ENCODE results near the gene TRIM69. TPM values are rescaled to one million over a fixed set of nuclear protein-coding genes. Genes with fewer than 3 reads are reported as not detected.
"Not testable (repeated sequence)": the region's sequence is repeated elsewhere in the genome, so short reads cannot be mapped to it uniquely, and the experiment has no call there.

The TRIM69 gene
- total and polyA plus RNA-seq, 12 donors: 25.2 to 146 (median 69.0) TPM

DNA sequence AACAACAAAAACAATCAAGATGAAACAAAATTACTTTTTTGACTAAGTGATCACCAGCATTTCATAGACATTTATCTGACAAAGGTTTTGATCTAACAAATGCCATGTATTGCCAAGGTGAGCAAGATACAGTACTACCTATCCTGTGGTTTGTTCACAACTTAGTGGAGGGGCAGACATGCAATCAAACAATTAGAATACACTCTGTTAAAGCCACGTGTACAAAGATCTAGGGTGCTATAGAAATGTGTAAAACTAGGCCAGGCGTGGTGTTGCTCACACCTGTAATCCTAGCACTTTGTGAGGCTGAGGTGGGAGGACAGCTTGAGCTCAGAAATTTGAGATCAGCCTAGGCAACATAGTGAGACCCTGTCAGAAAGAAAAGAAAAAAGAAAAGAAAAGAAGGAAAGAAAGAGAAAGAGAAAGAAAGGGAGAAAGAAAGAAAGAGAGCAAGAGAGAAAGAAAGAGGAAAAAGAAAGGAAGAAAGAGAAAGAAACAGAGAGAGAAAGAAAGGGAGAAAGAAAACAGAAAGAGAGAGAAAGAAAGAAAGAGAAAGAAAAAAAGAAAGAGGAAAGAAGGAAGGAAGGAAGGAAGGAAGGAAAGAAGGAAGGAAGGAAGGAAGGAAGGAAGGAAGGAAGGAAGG, 1.4 kb upstream of the TRIM69 start:
- Histone ChIP-seq H3K36me3 (peaks cover 0 to 17% (median 6%) of the 10 kb centered on the region in 9 donors), H3K4me1 (peaks cover 0 to 70% (median 29%) of the 10 kb centered on the region in 9 donors), H3K27ac (peak overlapping the region in 9 of 10 donors; percentile 20 to 83 (median 63)), H3K4me3 (no peak overlapping the region), H3K27me3 (no peaks in the 10 kb centered on the region), H3K9me3 (no peaks in the 10 kb centered on the region)
- no peak for ATAC-seq
- intact Hi-C loops (cut with DNase I): loop anchor here (1.0 to 10.0 kb wide), 8 partner anchors 68 to 160 kb away; partner anchors contain the start of gene SPG11 (in 4 of the 10)
- WGBS, 2 donors: 71 to 72% methylated on average over 2 of the region's 2 CpGs
- TF ChIP-seq, protein P1, sequence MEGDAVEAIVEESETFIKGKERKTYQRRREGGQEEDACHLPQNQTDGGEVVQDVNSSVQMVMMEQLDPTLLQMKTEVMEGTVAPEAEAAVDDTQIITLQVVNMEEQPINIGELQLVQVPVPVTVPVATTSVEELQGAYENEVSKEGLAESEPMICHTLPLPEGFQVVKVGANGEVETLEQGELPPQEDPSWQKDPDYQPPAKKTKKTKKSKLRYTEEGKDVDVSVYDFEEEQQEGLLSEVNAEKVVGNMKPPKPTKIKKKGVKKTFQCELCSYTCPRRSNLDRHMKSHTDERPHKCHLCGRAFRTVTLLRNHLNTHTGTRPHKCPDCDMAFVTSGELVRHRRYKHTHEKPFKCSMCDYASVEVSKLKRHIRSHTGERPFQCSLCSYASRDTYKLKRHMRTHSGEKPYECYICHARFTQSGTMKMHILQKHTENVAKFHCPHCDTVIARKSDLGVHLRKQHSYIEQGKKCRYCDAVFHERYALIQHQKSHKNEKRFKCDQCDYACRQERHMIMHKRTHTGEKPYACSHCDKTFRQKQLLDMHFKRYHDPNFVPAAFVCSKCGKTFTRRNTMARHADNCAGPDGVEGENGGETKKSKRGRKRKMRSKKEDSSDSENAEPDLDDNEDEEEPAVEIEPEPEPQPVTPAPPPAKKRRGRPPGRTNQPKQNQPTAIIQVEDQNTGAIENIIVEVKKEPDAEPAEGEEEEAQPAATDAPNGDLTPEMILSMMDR (IDR thresholded peaks at IDR 0.05): no peak
- no peak for DNase-seq

DNA sequence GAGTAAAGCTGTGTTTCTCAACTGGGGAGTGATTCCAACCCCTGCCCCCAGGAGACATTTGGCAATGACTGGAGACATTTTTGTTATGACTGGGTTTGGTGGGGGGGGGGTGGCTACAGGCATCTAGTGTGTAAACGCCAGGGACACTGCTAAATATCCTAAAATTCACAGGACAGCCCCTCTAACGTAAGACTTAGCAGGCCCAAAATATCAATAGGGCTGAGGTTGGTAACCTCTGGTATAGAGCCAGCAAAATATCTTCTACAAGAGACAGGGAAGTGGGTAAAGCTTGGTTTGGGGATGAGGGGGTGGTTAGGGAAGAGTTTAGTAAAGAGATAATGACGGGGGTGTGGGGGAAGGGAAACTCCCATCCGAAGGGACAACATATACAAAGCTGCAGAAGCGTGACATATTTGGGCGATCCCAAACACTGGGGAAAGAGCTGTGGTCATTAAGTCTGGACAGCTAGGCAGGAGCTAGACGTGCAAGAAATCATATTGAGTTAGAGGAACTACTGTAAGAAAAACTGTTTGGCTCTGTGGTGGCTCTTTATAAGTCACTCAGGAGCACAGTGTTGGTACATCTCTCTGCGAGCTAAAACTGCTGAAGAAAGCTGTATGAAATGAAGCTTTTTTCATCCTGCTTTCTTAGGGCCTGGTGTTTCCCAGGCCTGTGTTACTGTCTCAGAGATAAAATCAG, 697 bp upstream of the TRIM69 start:
- peak in 1 of 2 donors; percentile 44 for DNase-seq
- Histone ChIP-seq H3K36me3 (peaks cover 0 to 17% (median 6%) of the 10 kb centered on the region in 9 donors), H3K4me3 (peak overlapping the region in 1 of 10 donors; percentile 2), H3K4me1 (peaks cover 0 to 63% (median 25%) of the 10 kb centered on the region in 9 donors), H3K27me3 (no peaks in the 10 kb centered on the region), H3K27ac (peak overlapping the region in 9 of 10 donors; percentile 20 to 83 (median 63)), H3K9me3 (no peaks in the 10 kb centered on the region)
- peak; percentile 43 to 71 (median 56) for ATAC-seq
- intact Hi-C loops (cut with DNase I): loop anchor here (2.0 to 10.0 kb wide), 8 partner anchors 68 to 161 kb away; partner anchors contain the start of gene SPG11 (in 5 of the 10)
- TF ChIP-seq, protein P1 (IDR thresholded peaks at IDR 0.05): no peak
- 53 to 63% methylated on average over 8 of the region's 8 CpGs for WGBS, 2 donors

DNA sequence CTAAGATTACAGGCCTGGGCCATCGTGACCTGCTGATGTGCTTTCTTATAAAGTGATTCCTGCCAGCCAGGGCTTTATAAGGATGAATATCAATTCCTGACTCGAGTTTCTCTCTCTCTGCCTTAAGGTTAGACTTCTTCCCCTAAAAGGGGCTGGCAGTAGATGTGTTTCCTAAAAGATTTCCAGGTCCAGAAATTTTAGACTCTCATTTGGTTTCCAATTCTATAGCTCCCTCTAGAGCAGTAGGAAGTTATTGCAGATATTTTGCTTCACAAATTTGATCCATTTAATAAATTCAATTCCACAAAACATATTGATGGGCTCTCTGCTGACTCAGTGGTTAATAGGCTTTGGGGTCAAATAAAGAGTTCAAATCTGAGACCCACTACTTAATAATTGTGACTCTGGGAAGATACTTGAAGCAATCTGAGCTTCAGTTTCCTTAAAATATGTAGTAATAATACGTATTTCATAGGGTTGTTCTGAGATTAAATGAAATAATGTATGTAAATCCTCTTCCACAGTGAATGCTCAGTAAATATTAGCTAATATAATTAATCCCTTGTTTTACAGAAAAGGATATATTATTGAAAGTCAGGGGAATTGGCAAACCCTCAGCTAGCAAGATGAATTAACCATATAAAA, 2.1 kb downstream of the TRIM69 start:
- Histone ChIP-seq H3K36me3 (no peaks in the 10 kb centered on the region), H3K27ac (peak overlapping the region in 1 of 10 donors; percentile 12), H3K27me3 (no peaks in the 10 kb centered on the region), H3K4me3 (no peak overlapping the region), H3K9me3 (peaks cover 0 to under 1% (median 0%) of the 10 kb centered on the region in 11 donors), H3K4me1 (peaks cover 0 to 43% (median 15%) of the 10 kb centered on the region in 9 donors)
- ATAC-seq (peak in 6 of 8 donors; percentile 27 to 59 (median 40)), DNase-seq (no peak)
- intact Hi-C loops (cut with DNase I): loop anchor here in 9 of 10 donors (1.0 to 10.0 kb wide), 8 partner anchors 71 to 164 kb away; partner anchors contain the start of gene SPG11 (in 4 of the 9)
- 68 to 76% methylated on average over 3 of the region's 3 CpGs for WGBS, 2 donors
- TF ChIP-seq, protein P1 (IDR thresholded peaks at IDR 0.05): peak; percentile 49 to 87 (median 79)

DNA sequence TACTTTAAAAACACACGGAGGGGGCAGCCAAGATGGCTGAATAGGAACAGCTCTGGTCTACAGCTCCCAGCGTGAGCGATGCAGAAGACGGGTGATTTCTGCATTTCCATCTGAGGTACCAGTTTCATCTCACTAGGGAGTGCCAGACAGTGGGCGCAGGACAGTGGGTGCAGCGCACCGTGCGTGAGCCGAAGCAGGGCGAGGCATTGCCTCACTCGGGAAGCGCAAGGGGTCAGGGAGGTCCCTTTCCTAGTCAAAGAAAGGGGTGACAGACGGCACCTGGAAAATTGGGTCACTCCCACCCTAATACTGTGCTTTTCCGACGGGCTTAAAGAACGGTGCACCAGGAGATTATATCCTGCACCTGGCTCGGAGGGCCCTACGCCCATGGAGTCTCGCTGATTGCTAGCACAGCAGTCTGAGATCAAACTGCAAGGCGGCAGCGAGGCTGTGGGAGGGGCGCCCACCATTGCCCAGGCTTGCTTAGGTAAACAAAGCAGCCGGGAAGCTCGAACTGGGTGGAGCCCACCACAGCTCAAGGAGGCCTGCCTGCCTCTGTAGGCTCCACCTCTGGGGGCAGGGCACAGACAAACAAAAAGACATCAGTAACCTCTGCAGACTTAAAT, 3.0 kb downstream of the TRIM69 start:
- ATAC-seq, H3K9me3 ChIP-seq: not testable (repeated sequence)
- intact Hi-C loops (cut with DNase I): loop anchor here in 9 of 10 donors (2.0 to 10.0 kb wide), 7 partner anchors 72 to 165 kb away; partner anchors contain the start of gene SPG11 (in 3 of the 9)

DNA sequence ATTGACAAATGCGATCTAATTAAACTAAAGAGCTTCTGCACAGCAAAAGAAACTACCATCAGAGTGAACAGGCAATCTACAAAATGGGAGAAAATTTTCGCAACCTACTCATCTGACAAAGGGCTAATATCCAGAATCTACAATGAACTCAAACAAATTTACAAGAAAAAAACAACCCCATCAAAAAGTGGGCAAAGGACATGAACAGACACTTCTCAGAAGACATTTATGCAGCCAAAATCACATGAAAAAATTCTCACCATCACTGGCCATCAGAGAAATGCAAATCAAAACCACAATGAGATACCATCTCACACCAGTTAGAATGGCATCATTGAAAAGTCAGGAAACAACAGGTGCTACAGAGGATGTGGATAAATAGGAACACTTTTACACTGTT, 7.1 kb downstream of the TRIM69 start:
- H3K36me3 ChIP-seq; H3K27ac ChIP-seq; DNase-seq; H3K27me3 ChIP-seq; H3K4me1 ChIP-seq; H3K4me3 ChIP-seq; ATAC-seq; intact Hi-C loops (cut with DNase I): not testable (repeated sequence)
- peaks cover 0 to 11% (median 0%) of the 10 kb centered on the region in 11 donors for H3K9me3 ChIP-seq
- 87 to 95% methylated on average over 1 of the region's 2 CpGs for WGBS, 2 donors

More for the DNA sequence above, 3.0 kb downstream of the TRIM69 start:
- not testable (repeated sequence) for H3K4me3 ChIP-seq, DNase-seq, H3K27ac ChIP-seq, H3K27me3 ChIP-seq, H3K36me3 ChIP-seq
- WGBS, 2 donors: 83 to 88% methylated on average over 15 to 22 of the region's 24 CpGs
- H3K4me1 ChIP-seq: peaks cover 0 to 36% (median 15%) of the 10 kb centered on the region in 9 donors

Measured in heart right ventricle (tissue), 16 donors.